Measurements from ENCODE around the gene NOBOX. TPM values are rescaled to one million over a fixed set of nuclear protein-coding genes. Genes with fewer than 3 reads are reported as not detected.
"Not testable (repeated sequence)": the region's sequence is repeated elsewhere in the genome, so short reads cannot be mapped to it uniquely, and the experiment has no call there.

NOBOX gene
- total and polyA plus RNA-seq, 11 donors: not detected

- no peak for TF ChIP-seq CTCF (IDR thresholded peaks at IDR 0.05)
- TF ChIP-seq POLR2A (IDR thresholded peaks at IDR 0.05): no peak
- Histone ChIP-seq H3K4me1 (no peaks in the 10 kb centered on the region), H3K27me3 (no peaks in the 10 kb centered on the region), H3K36me3 (peaks cover 0 to 17% (median 0%) of the 10 kb centered on the region in 9 donors), H3K9me3 (no peaks in the 10 kb centered on the region), H3K4me3 (no peak overlapping the region), H3K27ac (no peak overlapping the region)
- 92 to 96% (median 94%) methylated on average over 5 to 11 of the region's 11 CpGs for WGBS, 4 donors
- no peak for DNase-seq
- intact Hi-C loops (cut with DNase I): no loop called here
- ATAC-seq: no peak
Measured at GRCh38 chr7:144379776-144380384, 23.6 kb downstream of the NOBOX start.

- Histone ChIP-seq H3K27ac (no peak overlapping the region), H3K4me1 (no peaks in the 10 kb centered on the region), H3K9me3 (no peaks in the 10 kb centered on the region), H3K4me3 (no peak overlapping the region), H3K27me3 (no peaks in the 10 kb centered on the region), H3K36me3 (peaks cover 0 to 17% (median 0%) of the 10 kb centered on the region in 9 donors)
- no peak for TF ChIP-seq POLR2A (IDR thresholded peaks at IDR 0.05)
- no peak for TF ChIP-seq CTCF (IDR thresholded peaks at IDR 0.05)
- WGBS, 4 donors: 93 to 95% (median 94%) methylated on average over 9 of the region's 9 CpGs
- DNase-seq (no peak), ATAC-seq (no peak)
- intact Hi-C loops (cut with DNase I): no loop called here
Measured at GRCh38 chr7:144378651-144379050, 24.8 kb downstream of the NOBOX start.

- WGBS, 4 donors: 97% methylated on average over 4 of the region's 7 CpGs; no CpG with 5 or more reads in 3 of the 4 donors
- intact Hi-C loops (cut with DNase I); H3K4me3 ChIP-seq; DNase-seq; H3K9me3 ChIP-seq; H3K27me3 ChIP-seq; H3K4me1 ChIP-seq; H3K27ac ChIP-seq; ATAC-seq; H3K36me3 ChIP-seq: not testable (repeated sequence)
Measured at GRCh38 chr7:144369221-144369620, 34.3 kb downstream of the NOBOX start.

GRCh38 chr7:144367250-144367649 lies 36.2 kb downstream of the NOBOX start:
- H3K4me3 ChIP-seq; H3K36me3 ChIP-seq; DNase-seq; H3K27ac ChIP-seq; H3K9me3 ChIP-seq; H3K27me3 ChIP-seq; H3K4me1 ChIP-seq; ATAC-seq; intact Hi-C loops (cut with DNase I): not testable (repeated sequence)
- no CpG with 5 or more reads among the region's 9 CpGs for WGBS, 4 donors

GRCh38 chr7:144365523-144365922 lies 38.0 kb downstream of the NOBOX start:
- H3K27ac ChIP-seq; intact Hi-C loops (cut with DNase I); H3K9me3 ChIP-seq; H3K36me3 ChIP-seq; H3K4me3 ChIP-seq; ATAC-seq; DNase-seq; H3K27me3 ChIP-seq; H3K4me1 ChIP-seq: not testable (repeated sequence)
- no CpG with 5 or more reads among the region's 6 CpGs for WGBS, 4 donors

- H3K27me3 ChIP-seq; H3K4me1 ChIP-seq; H3K27ac ChIP-seq; H3K4me3 ChIP-seq; H3K9me3 ChIP-seq; intact Hi-C loops (cut with DNase I); DNase-seq; H3K36me3 ChIP-seq; ATAC-seq: not testable (repeated sequence)
- WGBS, 4 donors: no CpG with 5 or more reads among the region's 3 CpGs
Measured at GRCh38 chr7:144362061-144362460, 41.4 kb downstream of the NOBOX start.

GRCh38 chr7:144356860-144357259 lies 46.6 kb downstream of the NOBOX start:
- whole genome bisulfite sequencing, 4 donors: 88 to 100% (median 94%) methylated on average over 1 to 2 of the region's 11 CpGs; no CpG with 5 or more reads in 1 of the 4 donors
- H3K4me3 ChIP-seq; DNase-seq; H3K9me3 ChIP-seq; H3K4me1 ChIP-seq; ATAC-seq; H3K27me3 ChIP-seq; H3K36me3 ChIP-seq; intact Hi-C loops (cut with DNase I); H3K27ac ChIP-seq: not testable (repeated sequence)

GRCh38 chr7:144356185-144356584 lies 47.3 kb downstream of the NOBOX start:
- DNase-seq; H3K4me1 ChIP-seq; ATAC-seq; H3K27me3 ChIP-seq; intact Hi-C loops (cut with DNase I); H3K27ac ChIP-seq; H3K36me3 ChIP-seq; H3K9me3 ChIP-seq; H3K4me3 ChIP-seq: not testable (repeated sequence)
- no CpG with 5 or more reads among the region's 6 CpGs for WGBS, 4 donors

- H3K27me3 ChIP-seq; intact Hi-C loops (cut with DNase I); H3K36me3 ChIP-seq; DNase-seq; H3K9me3 ChIP-seq; H3K4me1 ChIP-seq; H3K27ac ChIP-seq: not testable (repeated sequence)
- peak within 1 kb of the TSS in 3 of 12 donors; percentile 24 to 36 (median 26) for H3K4me3 ChIP-seq
- peak; percentile 31 to 88 (median 80) for ATAC-seq
- no CpG with 5 or more reads among the region's 50 CpGs for WGBS, 4 donors
Measured at GRCh38 chr7:144355176-144355822, 48.2 kb downstream of the NOBOX start, which contains the start of gene ARHGEF5. Gene ARHGEF5 (plus strand): TSS chr7:144355402. CDS start chr7:144362670, 7,268 bp downstream.
